ENCODE data around the gene SGK2. TPM values are rescaled to one million over a fixed set of nuclear protein-coding genes. Genes with fewer than 3 reads are reported as not detected.

Gene SGK2
- total and polyA plus RNA-seq, 4 donors, result 2.7 to 5.0 (median 3.1) TPM

Other genes with a start within 250 kb of the SGK2 start
- gene SRSF6, start 101.1 kb upstream of the SGK2 start, total RNA-seq, result 100 to 1,000 TPM in 1 of 2 donors, 10 to 100 TPM in 1; 92.2 to 135 TPM
- 10 to 100 TPM; 26.7 to 90.4 TPM for gene SRSF6, start 101.1 kb upstream of the SGK2 start, polyA plus RNA-seq
- 10 to 100 TPM; 14.3 to 24.3 TPM for gene L3MBTL1, start 51.3 kb upstream of the SGK2 start, total RNA-seq
- 10 to 100 TPM in 1 of 2 donors, 1 to 10 TPM in 1; 2.9 to 11.6 TPM for gene L3MBTL1, start 51.3 kb upstream of the SGK2 start, polyA plus RNA-seq
- gene IFT52, start 31.9 kb downstream of the SGK2 start, total RNA-seq, result 10 to 100 TPM; 24.9 to 38.5 TPM
- 10 to 100 TPM; 20.5 to 32.3 TPM for gene IFT52, start 31.9 kb downstream of the SGK2 start, polyA plus RNA-seq
- gene MYBL2, start 108.1 kb downstream of the SGK2 start, total RNA-seq, result under 1 TPM; 0.84 to 0.94 TPM
- 1 to 10 TPM in 1 of 2 donors, under 1 TPM in 1; 0.20 to 1.3 TPM for gene MYBL2, start 108.1 kb downstream of the SGK2 start, polyA plus RNA-seq
- not detected for gene GTSF1L, start 168.0 kb downstream of the SGK2 start, total RNA-seq
- not detected for gene GTSF1L, start 168.0 kb downstream of the SGK2 start, polyA plus RNA-seq